GM18858 (cell line): Measurements from ENCODE around the gene NKAIN4.
"Not testable (repeated sequence)": the region's sequence is repeated elsewhere in the genome, so short reads cannot be mapped to it uniquely, and the experiment has no call there.

Experiments
- ATAC-seq: cut with Tn5 transposase; IDR thresholded peaks from one replicate; pipeline ENCODE4 v1.9.1; 2021; ENCODE audit not compliant: unreplicated experiment

NKAIN4 gene

GRCh38 chr20:63258781-63259180, 4.5 kb upstream of the NKAIN4 start:
- ATAC-seq: no peak

GRCh38 chr20:63257629-63258028, 3.4 kb upstream of the NKAIN4 start:
- ATAC-seq: no peak

GRCh38 chr20:63256954-63257353, 2.7 kb upstream of the NKAIN4 start:
- ATAC-seq: no peak

GRCh38 chr20:63255931-63256704, 1.9 kb upstream of the NKAIN4 start:
- ATAC-seq: no peak

GRCh38 chr20:63254606-63255384, 532 bp upstream of the NKAIN4 start:
- ATAC-seq: no peak

GRCh38 chr20:63253438-63254231, 628 bp downstream of the NKAIN4 start:
- ATAC-seq: no peak

- no peak for ATAC-seq
These were observed 1.2 kb downstream of the NKAIN4 start for GRCh38 chr20:63253065-63253437.

GRCh38 chr20:63252284-63252711, 2.0 kb downstream of the NKAIN4 start:
- ATAC-seq: no peak

- not testable (repeated sequence) for ATAC-seq
These were observed 2.9 kb downstream of the NKAIN4 start for GRCh38 chr20:63251350-63251749.

GRCh38 chr20:63249891-63250290, 4.4 kb downstream of the NKAIN4 start:
- ATAC-seq: no peak

GRCh38 chr20:63248835-63249591, 5.2 kb downstream of the NKAIN4 start:
- no peak for ATAC-seq

GRCh38 chr20:63247671-63248228, 6.5 kb downstream of the NKAIN4 start:
- no peak for ATAC-seq

- no peak for ATAC-seq
These were observed 7.6 kb downstream of the NKAIN4 start for GRCh38 chr20:63246490-63247288.

GRCh38 chr20:63244468-63244867, 9.8 kb downstream of the NKAIN4 start:
- no peak for ATAC-seq

GRCh38 chr20:63243604-63244247, 10.5 kb downstream of the NKAIN4 start:
- ATAC-seq: no peak

GRCh38 chr20:63242736-63243135, 11.5 kb downstream of the NKAIN4 start:
- ATAC-seq: no peak

- no peak for ATAC-seq
These were observed 13.0 kb downstream of the NKAIN4 start for GRCh38 chr20:63241272-63241671.

- no peak for ATAC-seq
These were observed 14.3 kb downstream of the NKAIN4 start for GRCh38 chr20:63240004-63240403.

GRCh38 chr20:63239431-63239830, 14.8 kb downstream of the NKAIN4 start:
- ATAC-seq: no peak
